BJ (cell line): ENCODE measurements around the gene DNAH6. TPM values are rescaled to one million over a fixed set of nuclear protein-coding genes. Genes with fewer than 3 reads are reported as not detected.
A peak's percentile ranks its signal among the peaks of the same experiment; 100 is the strongest.

Experiments used
- CTCF ChIA-PET: fragments of 350-600 bp; formaldehyde crosslinking; extraction: SDS; loops from one replicate; lab custom pipeline; 2021; ENCODE audit warnings: antibody characterized with exemption, inconsistent platforms; lab: Yijun Ruan, JAX
- POLR2A ChIA-PET: fragments of 300-600 bp; sonication (Branson Sonifier 250); formaldehyde crosslinking; extraction: SDS; loops from one replicate; lab custom pipeline; 2021; ENCODE audit warnings: antibody characterized with exemption; lab: Charles Lee
- DNase-seq: peaks from one replicate; pipeline ENCODE4 v3.0.0-alpha.2; 2011; ENCODE audit warnings: low read depth
- H3K27me3 ChIP-seq: 2 replicates; pipeline ENCODE4 v1.6.0; 2011; ENCODE audit warnings: low read length; ENCODE audit not compliant: control insufficient read depth, insufficient read depth
- H3K36me3 ChIP-seq: 2 replicates; pipeline ENCODE4 v1.5.1; 2011; ENCODE audit warnings: low read length; ENCODE audit not compliant: control insufficient read depth, insufficient read depth
- H3K4me3 ChIP-seq: 2 replicates; pipeline ENCODE4 v1.5.1; 2011; ENCODE audit warnings: low read depth, mild to moderate bottlenecking, control low read depth, low read length
- polyA plus RNA-seq: library from polyadenylated mRNA; depleted of rRNA; stranded (reverse); fragments of >200 nt; gene quantifications from 2 replicates; pipeline ENCODE4 v1.2.3, GENCODE V29; 2011
- TF ChIP-seq, protein P1 (sequence below): IDR thresholded peaks from 2 replicates; pipeline ENCODE4 v1.5.1; 2011; ENCODE audit warnings: low read depth, mild to moderate bottlenecking, control low read depth, inconsistent platforms, low read length, moderate library complexity; ENCODE audit not compliant: insufficient read depth

The DNAH6 gene
- polyA plus RNA-seq, 1 experiment: 0.01 TPM

DNA sequence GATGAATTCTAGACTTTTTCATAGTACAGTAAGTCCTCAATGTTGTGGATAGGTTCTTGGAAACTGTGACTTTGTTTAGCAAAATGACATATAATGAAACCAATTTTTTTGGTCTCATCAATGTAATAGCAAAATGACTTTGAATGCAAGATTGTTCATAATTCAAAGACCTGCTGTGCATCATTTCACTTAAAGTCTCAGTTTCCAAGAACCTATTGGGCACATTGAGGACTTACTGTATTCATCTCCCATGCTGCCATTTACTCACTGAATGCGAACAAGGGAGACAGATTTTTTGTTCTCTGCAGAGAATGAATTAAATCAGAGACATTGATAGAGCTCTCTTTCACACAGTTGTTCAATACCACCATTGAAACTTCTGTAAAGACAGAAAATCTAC, 211.0 kb downstream of the DNAH6 start:
- TF ChIP-seq, protein P1, sequence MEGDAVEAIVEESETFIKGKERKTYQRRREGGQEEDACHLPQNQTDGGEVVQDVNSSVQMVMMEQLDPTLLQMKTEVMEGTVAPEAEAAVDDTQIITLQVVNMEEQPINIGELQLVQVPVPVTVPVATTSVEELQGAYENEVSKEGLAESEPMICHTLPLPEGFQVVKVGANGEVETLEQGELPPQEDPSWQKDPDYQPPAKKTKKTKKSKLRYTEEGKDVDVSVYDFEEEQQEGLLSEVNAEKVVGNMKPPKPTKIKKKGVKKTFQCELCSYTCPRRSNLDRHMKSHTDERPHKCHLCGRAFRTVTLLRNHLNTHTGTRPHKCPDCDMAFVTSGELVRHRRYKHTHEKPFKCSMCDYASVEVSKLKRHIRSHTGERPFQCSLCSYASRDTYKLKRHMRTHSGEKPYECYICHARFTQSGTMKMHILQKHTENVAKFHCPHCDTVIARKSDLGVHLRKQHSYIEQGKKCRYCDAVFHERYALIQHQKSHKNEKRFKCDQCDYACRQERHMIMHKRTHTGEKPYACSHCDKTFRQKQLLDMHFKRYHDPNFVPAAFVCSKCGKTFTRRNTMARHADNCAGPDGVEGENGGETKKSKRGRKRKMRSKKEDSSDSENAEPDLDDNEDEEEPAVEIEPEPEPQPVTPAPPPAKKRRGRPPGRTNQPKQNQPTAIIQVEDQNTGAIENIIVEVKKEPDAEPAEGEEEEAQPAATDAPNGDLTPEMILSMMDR: no peak
- no peak overlapping the region for H3K4me3 ChIP-seq
- ChIA-PET CTCF (interaction anchor here (2.5 kb wide), 1 partner anchor 11 kb away, joined by 11 read pairs; no protein-coding TSS in a partner anchor), POLR2A (no interaction called here)
- no peak for DNase-seq
- no peaks in the 10 kb centered on the region for H3K36me3 ChIP-seq
- H3K27me3 ChIP-seq: peaks cover 6% of the 10 kb centered on the region

DNA sequence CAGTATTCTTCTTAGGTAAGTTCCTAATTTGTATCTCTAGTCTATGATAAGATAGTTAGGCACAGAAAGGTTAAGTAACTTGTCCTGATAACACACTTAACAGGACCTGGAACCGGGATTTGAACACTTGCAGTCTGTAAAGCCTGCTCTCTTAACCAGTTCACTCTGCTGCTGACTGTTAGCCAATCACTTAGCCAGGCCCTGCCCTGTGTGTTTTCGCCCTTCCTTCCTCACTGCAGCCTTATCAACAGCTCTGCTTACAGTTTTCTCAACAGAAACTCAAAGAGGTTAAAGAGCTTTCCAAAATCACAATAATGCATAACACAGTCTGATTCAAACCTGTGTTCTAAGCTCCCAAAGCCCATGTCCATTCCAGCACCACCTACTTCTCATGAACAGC, 212.9 kb downstream of the DNAH6 start:
- POLR2A ChIA-PET: no interaction called here

DNA sequence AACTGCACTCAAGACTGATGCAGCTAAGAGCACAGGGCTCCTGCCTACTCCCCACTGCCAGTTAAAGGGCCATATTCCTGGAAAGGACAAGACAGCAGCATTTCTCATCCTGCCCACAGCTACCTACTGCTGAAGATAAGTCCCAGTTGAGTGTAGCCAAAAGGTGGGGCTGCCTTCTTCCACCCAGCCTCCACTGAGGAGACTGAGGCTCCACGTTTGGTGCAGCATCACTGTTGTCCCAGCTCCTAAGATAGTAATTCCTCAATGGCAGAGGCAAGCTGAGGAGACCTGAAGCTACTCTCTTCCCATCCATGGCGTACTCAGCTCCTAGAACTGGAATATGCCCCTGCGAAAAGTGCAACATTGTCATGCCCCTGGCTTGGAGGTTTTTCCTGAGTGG, 214.9 kb downstream of the DNAH6 start:
- Histone ChIP-seq H3K4me3 (no peak overlapping the region), H3K27me3 (peaks cover 6% of the 10 kb centered on the region), H3K36me3 (no peaks in the 10 kb centered on the region)
- no peak for DNase-seq
- TF ChIP-seq, protein P1: no peak
- ChIA-PET CTCF (interaction anchor here (0.6 kb wide), 1 partner anchor 51 kb away, joined by 3 read pairs; no protein-coding TSS in a partner anchor), POLR2A (no interaction called here)

More for the DNA sequence above, 212.9 kb downstream of the DNAH6 start:
- H3K4me3 ChIP-seq: no peak overlapping the region
- CTCF ChIA-PET: interaction anchor here (2.5 kb wide), 1 partner anchor 13 kb away, joined by 11 read pairs; no protein-coding TSS in a partner anchor
- peaks cover 6% of the 10 kb centered on the region for H3K27me3 ChIP-seq
- H3K36me3 ChIP-seq: no peaks in the 10 kb centered on the region
- no peak for DNase-seq
- TF ChIP-seq, protein P1: no peak

DNA sequence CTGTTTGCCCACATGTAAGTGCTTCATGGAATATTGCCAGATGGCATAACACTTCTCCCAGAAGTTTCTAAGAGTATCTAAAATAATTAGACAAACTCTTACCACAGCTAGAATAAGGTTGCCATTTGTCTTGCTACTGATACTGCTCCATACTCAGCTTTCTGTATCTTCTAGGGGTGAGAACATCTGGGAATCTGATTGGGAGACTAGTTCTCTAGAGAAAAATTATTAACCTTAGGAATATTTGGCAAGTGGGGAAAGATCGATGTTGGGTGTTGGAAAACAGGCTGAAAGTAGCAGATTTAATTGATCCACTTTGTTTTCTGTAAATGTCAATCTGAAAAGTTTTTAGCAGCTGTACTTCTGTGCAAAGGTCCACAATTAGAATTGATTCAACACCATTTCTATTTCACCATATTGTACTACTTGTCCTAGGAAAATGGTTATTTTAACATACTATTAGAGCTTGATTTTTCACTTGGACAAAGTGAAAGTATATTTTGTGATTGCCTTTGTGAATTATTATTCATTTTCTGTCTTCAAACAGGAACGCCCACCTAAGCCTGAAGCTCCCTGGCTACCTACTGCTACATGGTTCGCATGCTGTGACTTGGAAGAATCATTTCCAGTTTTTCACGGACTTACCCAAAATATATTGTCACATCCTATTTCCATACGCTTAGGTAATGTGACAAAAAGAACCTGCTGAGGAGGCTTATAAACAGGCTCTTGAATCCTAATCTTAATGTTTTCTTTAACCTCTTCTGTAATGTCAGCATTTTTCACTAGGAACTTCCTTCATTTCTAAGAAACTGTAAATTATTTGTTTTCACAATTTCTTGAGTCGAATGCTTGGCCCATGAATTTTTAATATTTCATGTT, 216.8 kb downstream of the DNAH6 start:
- Histone ChIP-seq H3K4me3 (no peak overlapping the region), H3K36me3 (no peaks in the 10 kb centered on the region), H3K27me3 (peaks cover 6% of the 10 kb centered on the region)
- CTCF ChIA-PET: interaction anchor here (0.7 kb wide), 1 partner anchor 50 kb away, joined by 3 read pairs; no protein-coding TSS in a partner anchor
- DNase-seq: no peak
- TF ChIP-seq, protein P1: no peak
- POLR2A ChIA-PET: no interaction called here

DNA sequence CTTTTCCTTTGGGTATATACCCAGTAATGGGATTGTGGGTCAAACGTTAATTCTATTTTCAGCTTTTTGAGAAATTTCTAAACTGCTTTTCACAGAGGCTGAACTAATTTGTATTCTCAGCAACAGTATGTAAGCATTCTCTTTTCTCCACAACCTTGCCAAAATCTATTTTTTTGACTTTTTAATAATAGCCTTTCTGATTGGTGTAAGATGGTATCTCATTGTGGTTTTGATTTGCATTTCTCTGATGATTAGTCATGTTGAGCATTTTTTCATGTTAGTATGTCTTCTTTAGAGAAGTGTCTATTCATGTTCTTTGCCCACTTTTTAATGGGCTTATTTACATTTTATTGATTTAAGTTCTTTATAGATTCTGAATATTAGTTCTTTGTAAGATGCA, 219.1 kb downstream of the DNAH6 start:
- CTCF ChIA-PET: no interaction called here
- peak; percentile 5 for DNase-seq
- no peaks in the 10 kb centered on the region for H3K36me3 ChIP-seq

More for the DNA sequence above, 219.1 kb downstream of the DNAH6 start:
- POLR2A ChIA-PET: no interaction called here
- H3K27me3 ChIP-seq: 0 out of 2 replicates have a peak, but pooled peaks cover 3% of the 10 kb centered on the region
- H3K4me3 ChIP-seq: no peak overlapping the region
- TF ChIP-seq, protein P1: no peak
